Activated T-helper 1 cell treated with anti-CD3 and anti-CD28 coated beads, Interleukin-12 subunit alpha, Interleukin-12 subunit beta, Interleukin-2, Interleukin-4 antibody, amounts not matched to agents 30 ng/mL and 10 ng/mL and 1 ng/mL, durations not matched to agents 14 hours and 24 hours and 36 hours (primary cell): ENCODE data around the gene CLDN6. TPM values are rescaled to one million over a fixed set of nuclear protein-coding genes. Genes with fewer than 3 reads are reported as not detected.
"Not testable (repeated sequence)": the region's sequence is repeated elsewhere in the genome, so short reads cannot be mapped to it uniquely, and the experiment has no call there.

Source experiments
- DNase-seq: peaks from one replicate; pipeline ENCODE4 v3.0.0; 2021; ENCODE audit warnings: low spot score
- H3K27ac Mint-ChIP-seq: one replicate; pipeline ENCODE4 v1.8.0; 2021; ENCODE audit warnings: mild to moderate bottlenecking, mixed read lengths
- H3K27me3 Mint-ChIP-seq: one replicate; pipeline ENCODE4 v1.8.0; 2022; ENCODE audit warnings: mild to moderate bottlenecking, moderate library complexity, mixed read lengths; ENCODE audit not compliant: insufficient read depth
- H3K36me3 Mint-ChIP-seq: one replicate; pipeline ENCODE4 v1.8.0; 2021; ENCODE audit warnings: low read depth, mixed read lengths
- H3K4me1 Mint-ChIP-seq: one replicate; pipeline ENCODE4 v1.8.0; 2021; ENCODE audit warnings: low read depth, mixed read lengths
- H3K4me3 Mint-ChIP-seq: one replicate; pipeline ENCODE4 v1.8.0; 2021; ENCODE audit warnings: mild to moderate bottlenecking, moderate library complexity, mixed read lengths
- H3K9me3 Mint-ChIP-seq: one replicate; pipeline ENCODE4 v1.8.0; 2021; ENCODE audit warnings: mixed read lengths
- intact Hi-C: fragments of 100-400 bp; cut with micrococcal nuclease; formaldehyde crosslinking; loops from one replicate; pipeline ENCODE4 v1.15.1; 2024
- total RNA-seq: library from RNA; stranded (reverse); gene quantifications from 2 replicates; pipeline ENCODE4 v1.2.3, GENCODE V29; 2022

CLDN6 gene
- total RNA-seq, 1 donor from 2014 or later: not detected

- H3K4me1 Mint-ChIP-seq: peaks cover 55% of the 10 kb centered on the region
- no peak for DNase-seq
- no peaks in the 10 kb centered on the region for H3K27me3 Mint-ChIP-seq
- peak overlapping the region; percentile 90 for H3K4me3 Mint-ChIP-seq
- H3K27ac Mint-ChIP-seq: peak overlapping the region; percentile 88
- H3K36me3 Mint-ChIP-seq: peaks cover 30% of the 10 kb centered on the region
- intact Hi-C loops: loop anchor here (2.0 kb wide), 2 partner anchors 17 to 43 kb away; no protein-coding TSS in a partner anchor
- peaks cover under 1% of the 10 kb centered on the region for H3K9me3 Mint-ChIP-seq
Observed at GRCh38 chr16:3057181-3058138, 39.5 kb upstream of the CLDN6 start.

GRCh38 chr16:3056336-3057180, 38.6 kb upstream of the CLDN6 start:
- intact Hi-C loops: no loop called here
- Mint-ChIP-seq H3K4me1 (peaks cover 64% of the 10 kb centered on the region), H3K9me3 (no peaks in the 10 kb centered on the region), H3K36me3 (peaks cover 33% of the 10 kb centered on the region), H3K4me3 (peak overlapping the region; percentile 90), H3K27me3 (no peaks in the 10 kb centered on the region), H3K27ac (peak overlapping the region; percentile 88)
- no peak for DNase-seq

- not testable (repeated sequence) for H3K27me3 Mint-ChIP-seq, DNase-seq, H3K9me3 Mint-ChIP-seq
- peak overlapping the region; percentile 94 for H3K27ac Mint-ChIP-seq
- peaks cover 72% of the 10 kb centered on the region for H3K4me1 Mint-ChIP-seq
- peaks cover 39% of the 10 kb centered on the region for H3K36me3 Mint-ChIP-seq
- intact Hi-C loops: loop anchor here (1.0 kb wide), 1 partner anchor 9 kb away; the partner anchor contains the start of gene MMP25
- H3K4me3 Mint-ChIP-seq: peak overlapping the region; percentile 68
Observed at GRCh38 chr16:3055734-3056115, 37.7 kb upstream of the CLDN6 start.

GRCh38 chr16:3054965-3055733, 37.2 kb upstream of the CLDN6 start:
- Mint-ChIP-seq H3K4me1 (peaks cover 72% of the 10 kb centered on the region), H3K9me3 (no peaks in the 10 kb centered on the region), H3K27ac (peak overlapping the region; percentile 94), H3K27me3 (no peaks in the 10 kb centered on the region), H3K36me3 (peaks cover 33% of the 10 kb centered on the region), H3K4me3 (peak overlapping the region; percentile 68)
- no peak for DNase-seq
- intact Hi-C loops: loop anchor here (1.0 kb wide), 1 partner anchor 9 kb away; the partner anchor contains the start of gene MMP25

- DNase-seq, H3K4me3 Mint-ChIP-seq, H3K27me3 Mint-ChIP-seq, H3K9me3 Mint-ChIP-seq, intact Hi-C loops, H3K27ac Mint-ChIP-seq: not testable (repeated sequence)
- H3K36me3 Mint-ChIP-seq: peaks cover 29% of the 10 kb centered on the region
- H3K4me1 Mint-ChIP-seq: peaks cover 75% of the 10 kb centered on the region
Observed at GRCh38 chr16:3053330-3053710, 35.3 kb upstream of the CLDN6 start.

- Mint-ChIP-seq H3K36me3 (peaks cover 29% of the 10 kb centered on the region), H3K27ac (peak overlapping the region; percentile 49), H3K4me1 (peaks cover 79% of the 10 kb centered on the region)
- intact Hi-C loops, H3K9me3 Mint-ChIP-seq, H3K27me3 Mint-ChIP-seq, DNase-seq, H3K4me3 Mint-ChIP-seq: not testable (repeated sequence)
Observed at GRCh38 chr16:3052571-3053329, 34.8 kb upstream of the CLDN6 start.

GRCh38 chr16:3051494-3051893, 33.5 kb upstream of the CLDN6 start:
- Mint-ChIP-seq H3K4me3 (peak overlapping the region; percentile 21), H3K27me3 (no peaks in the 10 kb centered on the region), H3K27ac (peak overlapping the region; percentile 85), H3K4me1 (peaks cover 66% of the 10 kb centered on the region), H3K36me3 (peaks cover 25% of the 10 kb centered on the region), H3K9me3 (no peaks in the 10 kb centered on the region)
- DNase-seq: no peak
- intact Hi-C loops: no loop called here

GRCh38 chr16:3051009-3051408, 33.0 kb upstream of the CLDN6 start:
- DNase-seq: no peak
- intact Hi-C loops: no loop called here
- H3K36me3 Mint-ChIP-seq: peaks cover 22% of the 10 kb centered on the region
- H3K27ac Mint-ChIP-seq: peak overlapping the region; percentile 85
- no peaks in the 10 kb centered on the region for H3K9me3 Mint-ChIP-seq
- H3K4me3 Mint-ChIP-seq: no peak overlapping the region
- no peaks in the 10 kb centered on the region for H3K27me3 Mint-ChIP-seq
- H3K4me1 Mint-ChIP-seq: peaks cover 64% of the 10 kb centered on the region

- DNase-seq: no peak
- Mint-ChIP-seq H3K4me1 (peaks cover 60% of the 10 kb centered on the region), H3K36me3 (peaks cover 22% of the 10 kb centered on the region), H3K27ac (peak overlapping the region; percentile 85), H3K4me3 (peak overlapping the region; percentile 6), H3K27me3 (peaks cover under 1% of the 10 kb centered on the region), H3K9me3 (no peaks in the 10 kb centered on the region)
- intact Hi-C loops: no loop called here
Observed at GRCh38 chr16:3050487-3050886, 32.5 kb upstream of the CLDN6 start.

- Mint-ChIP-seq H3K27ac (peak overlapping the region; percentile 85), H3K9me3 (no peaks in the 10 kb centered on the region), H3K36me3 (peaks cover 20% of the 10 kb centered on the region), H3K27me3 (peaks cover 3% of the 10 kb centered on the region), H3K4me1 (peaks cover 59% of the 10 kb centered on the region), H3K4me3 (peak overlapping the region; percentile 6)
- intact Hi-C loops: no loop called here
- DNase-seq: no peak
Observed at GRCh38 chr16:3049921-3050481, 32.0 kb upstream of the CLDN6 start.

- peak overlapping the region; percentile 77 for H3K4me3 Mint-ChIP-seq
- no peaks in the 10 kb centered on the region for H3K9me3 Mint-ChIP-seq
- no peak for DNase-seq
- H3K27ac Mint-ChIP-seq: peak overlapping the region; percentile 82
- intact Hi-C loops: no loop called here
- H3K4me1 Mint-ChIP-seq: peaks cover 41% of the 10 kb centered on the region
- H3K27me3 Mint-ChIP-seq: peaks cover 15% of the 10 kb centered on the region
- peaks cover 10% of the 10 kb centered on the region for H3K36me3 Mint-ChIP-seq
Observed at GRCh38 chr16:3047387-3047720, 29.4 kb upstream of the CLDN6 start.
